ENCODE data around the gene DHRS3. TPM values are rescaled to one million over a fixed set of nuclear protein-coding genes. Genes with fewer than 3 reads are reported as not detected.
A peak's percentile ranks its signal among the peaks of the same experiment; 100 is the strongest.

The DHRS3 gene
- total and polyA plus RNA-seq, 8 donors: 15.1 to 103 (median 58.2) TPM

DNA sequence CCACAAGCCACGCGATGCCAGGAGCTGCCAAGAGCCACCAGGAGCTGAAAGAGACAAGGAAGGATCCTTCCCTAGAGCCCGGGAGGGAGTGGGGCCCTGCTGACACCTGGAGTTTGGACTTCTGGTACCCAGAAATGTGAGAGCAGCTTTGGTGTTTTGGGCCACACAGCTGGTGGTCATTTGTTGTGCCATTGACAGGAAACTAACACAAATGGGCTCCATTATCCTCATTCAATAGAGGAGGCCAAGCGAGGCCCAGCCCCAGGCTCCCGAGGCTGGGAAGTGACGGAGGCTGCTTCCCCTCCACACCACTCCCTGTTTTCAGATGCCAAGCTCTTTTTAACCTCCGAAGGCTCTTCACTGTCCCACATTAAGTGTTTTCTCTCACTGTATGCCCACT, 25.5 kb downstream of the DHRS3 start:
- peak overlapping the region; percentile 13 to 92 (median 87) for H3K27ac ChIP-seq
- WGBS, 5 donors: 73 to 87% (median 79%) methylated on average over 7 of the region's 7 CpGs
- no peak for DNase-seq
- peaks cover 0 to 10% (median 0%) of the 10 kb centered on the region in 3 donors for H3K27me3 ChIP-seq
- no peak for TF ChIP-seq EP300 (IDR thresholded peaks at IDR 0.05)
- TF ChIP-seq POLR2A (IDR thresholded peaks at IDR 0.05): no peak
- no peak for TF ChIP-seq POLR2AphosphoS5 (IDR thresholded peaks at IDR 0.05)
- TF ChIP-seq, protein P1, sequence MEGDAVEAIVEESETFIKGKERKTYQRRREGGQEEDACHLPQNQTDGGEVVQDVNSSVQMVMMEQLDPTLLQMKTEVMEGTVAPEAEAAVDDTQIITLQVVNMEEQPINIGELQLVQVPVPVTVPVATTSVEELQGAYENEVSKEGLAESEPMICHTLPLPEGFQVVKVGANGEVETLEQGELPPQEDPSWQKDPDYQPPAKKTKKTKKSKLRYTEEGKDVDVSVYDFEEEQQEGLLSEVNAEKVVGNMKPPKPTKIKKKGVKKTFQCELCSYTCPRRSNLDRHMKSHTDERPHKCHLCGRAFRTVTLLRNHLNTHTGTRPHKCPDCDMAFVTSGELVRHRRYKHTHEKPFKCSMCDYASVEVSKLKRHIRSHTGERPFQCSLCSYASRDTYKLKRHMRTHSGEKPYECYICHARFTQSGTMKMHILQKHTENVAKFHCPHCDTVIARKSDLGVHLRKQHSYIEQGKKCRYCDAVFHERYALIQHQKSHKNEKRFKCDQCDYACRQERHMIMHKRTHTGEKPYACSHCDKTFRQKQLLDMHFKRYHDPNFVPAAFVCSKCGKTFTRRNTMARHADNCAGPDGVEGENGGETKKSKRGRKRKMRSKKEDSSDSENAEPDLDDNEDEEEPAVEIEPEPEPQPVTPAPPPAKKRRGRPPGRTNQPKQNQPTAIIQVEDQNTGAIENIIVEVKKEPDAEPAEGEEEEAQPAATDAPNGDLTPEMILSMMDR (IDR thresholded peaks at IDR 0.05): no peak
- H3K4me1 ChIP-seq: peaks cover 48 to 97% (median 75%) of the 10 kb centered on the region in 4 donors
- intact Hi-C loops (cut with DNase I; ENCODE audit: low total_unique reads): no loop called here
- peaks cover 0 to 30% (median 10%) of the 10 kb centered on the region in 4 donors for H3K36me3 ChIP-seq
- H3K9me3 ChIP-seq: no peaks in the 10 kb centered on the region
- H3K4me3 ChIP-seq: no peak overlapping the region

DNA sequence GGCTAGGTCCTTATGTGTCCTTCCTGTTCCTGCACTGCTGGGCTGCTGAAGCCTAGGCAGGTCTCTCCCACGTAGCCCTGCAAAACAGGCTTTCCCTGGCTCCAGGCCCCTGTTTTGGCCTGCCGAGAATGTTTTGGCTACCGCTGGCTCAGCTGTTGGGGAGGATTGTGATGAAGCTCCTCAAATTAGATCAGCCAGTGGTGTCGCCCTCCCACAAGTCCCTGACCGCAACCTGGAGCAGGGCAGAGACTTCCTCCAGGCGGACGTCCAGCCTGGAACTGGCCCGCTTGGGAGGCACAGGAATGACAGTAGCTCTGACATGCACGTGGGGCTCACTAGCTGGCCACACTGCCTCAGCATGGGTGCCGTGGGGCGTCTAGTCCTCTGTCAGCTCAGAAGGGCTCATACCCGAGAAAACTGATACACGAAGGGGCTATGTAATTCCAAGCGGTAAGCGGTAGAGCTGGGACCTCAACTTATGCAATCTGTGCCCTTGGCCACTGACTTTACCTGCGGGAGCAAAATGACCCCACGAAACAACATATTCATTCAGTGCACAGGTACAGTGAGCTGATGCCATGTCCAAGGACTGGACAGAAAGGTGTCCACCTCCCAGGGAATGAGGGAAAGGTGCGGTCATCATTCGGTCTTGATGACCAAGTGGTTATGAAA, 26.6 kb downstream of the DHRS3 start:
- 58 to 75% (median 61%) methylated on average over 14 to 19 of the region's 19 CpGs for WGBS, 5 donors
- Histone ChIP-seq H3K4me1 (peaks cover 37 to 96% (median 69%) of the 10 kb centered on the region in 4 donors), H3K36me3 (peaks cover 0 to 32% (median 10%) of the 10 kb centered on the region in 4 donors), H3K9me3 (no peaks in the 10 kb centered on the region), H3K27ac (peak overlapping the region in 4 of 5 donors; percentile 61 to 92 (median 86)), H3K4me3 (no peak overlapping the region), H3K27me3 (peaks cover 0 to 10% (median 0%) of the 10 kb centered on the region in 3 donors)
- peak in 1 of 2 donors; percentile 35 for DNase-seq
- TF ChIP-seq, protein P1 (IDR thresholded peaks at IDR 0.05): no peak
- TF ChIP-seq POLR2AphosphoS5 (IDR thresholded peaks at IDR 0.05): no peak
- no peak for TF ChIP-seq POLR2A (IDR thresholded peaks at IDR 0.05)
- TF ChIP-seq EP300 (IDR thresholded peaks at IDR 0.05): no peak
- intact Hi-C loops (cut with DNase I; ENCODE audit: low total_unique reads): no loop called here

DNA sequence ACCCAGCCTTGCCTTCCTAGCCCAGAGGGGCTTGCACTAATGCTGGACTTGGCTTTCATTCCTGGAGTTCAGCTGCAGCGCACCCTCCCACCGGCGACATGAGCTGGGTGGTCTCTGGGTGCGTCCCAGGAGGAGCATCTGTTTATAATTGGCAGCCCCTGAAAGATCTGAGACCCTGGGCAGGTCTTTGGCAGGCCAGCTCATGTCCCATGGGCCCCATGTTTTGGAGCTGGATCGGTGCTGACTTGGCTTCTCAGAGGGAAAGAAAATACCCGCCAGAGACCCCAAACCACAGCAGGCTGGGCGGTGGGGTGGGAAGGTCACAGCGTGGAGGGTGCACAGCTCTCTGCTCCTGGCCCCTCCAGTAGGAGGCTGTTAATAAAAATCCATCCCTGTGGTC, 29.3 kb downstream of the DHRS3 start:
- H3K27ac ChIP-seq: peak overlapping the region in 1 of 5 donors; percentile 92
- no peak overlapping the region for H3K4me3 ChIP-seq
- no peak for TF ChIP-seq POLR2AphosphoS5 (IDR thresholded peaks at IDR 0.05)
- TF ChIP-seq, protein P1 (IDR thresholded peaks at IDR 0.05): no peak
- TF ChIP-seq EP300 (IDR thresholded peaks at IDR 0.05): no peak
- no peak for TF ChIP-seq POLR2A (IDR thresholded peaks at IDR 0.05)
- H3K9me3 ChIP-seq: no peaks in the 10 kb centered on the region
- intact Hi-C loops (cut with DNase I; ENCODE audit: low total_unique reads): no loop called here
- peaks cover 19 to 79% (median 48%) of the 10 kb centered on the region in 4 donors for H3K4me1 ChIP-seq
- no peaks in the 10 kb centered on the region for H3K27me3 ChIP-seq
- no peak for DNase-seq
- WGBS, 5 donors: 71 to 91% (median 85%) methylated on average over 8 of the region's 8 CpGs
- H3K36me3 ChIP-seq: peaks cover 0 to 55% (median 25%) of the 10 kb centered on the region in 4 donors

DNA sequence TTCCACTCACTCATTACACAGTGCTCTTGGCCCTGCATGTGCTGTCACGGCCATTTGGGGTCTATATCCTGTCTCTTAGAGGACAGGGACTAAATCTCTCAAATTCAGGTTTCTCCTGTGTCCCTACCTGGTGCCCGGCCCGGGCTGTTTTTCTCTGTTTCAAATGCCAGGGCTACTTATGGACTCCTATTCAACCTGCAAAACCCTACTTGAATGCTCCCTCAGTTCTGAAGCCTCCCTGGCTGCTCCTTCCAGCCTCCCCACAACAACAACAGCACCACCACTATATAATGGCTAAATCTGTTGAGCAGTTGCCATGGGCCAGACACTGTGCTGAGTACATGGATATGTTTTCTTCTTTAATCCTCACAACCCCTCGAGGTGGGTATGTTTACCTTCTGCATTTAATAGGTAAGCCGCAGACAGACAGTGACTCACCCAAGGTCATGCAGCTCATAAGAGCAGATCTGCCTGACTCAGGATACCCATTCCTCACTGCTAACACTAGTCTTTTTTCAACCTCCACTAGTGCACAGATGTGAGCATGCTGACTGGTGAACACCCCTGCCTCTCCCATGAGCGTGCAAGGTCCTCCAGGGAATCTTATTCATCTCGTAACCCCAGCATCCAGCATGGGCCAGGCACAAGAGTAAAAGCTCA, 29.9 kb downstream of the DHRS3 start:
- Histone ChIP-seq H3K4me1 (peaks cover 14 to 74% (median 42%) of the 10 kb centered on the region in 4 donors), H3K9me3 (no peaks in the 10 kb centered on the region), H3K27me3 (no peaks in the 10 kb centered on the region), H3K36me3 (peaks cover 0 to 55% (median 25%) of the 10 kb centered on the region in 4 donors), H3K27ac (peak overlapping the region in 3 of 5 donors; percentile 10 to 92 (median 43)), H3K4me3 (no peak overlapping the region)
- intact Hi-C loops (cut with DNase I; ENCODE audit: low total_unique reads): no loop called here
- TF ChIP-seq, protein P1 (IDR thresholded peaks at IDR 0.05): no peak
- TF ChIP-seq POLR2AphosphoS5 (IDR thresholded peaks at IDR 0.05) (no peak), EP300 (IDR thresholded peaks at IDR 0.05) (no peak), POLR2A (IDR thresholded peaks at IDR 0.05) (no peak)
- no peak for DNase-seq
- WGBS, 5 donors: 85 to 95% (median 91%) methylated on average over 7 of the region's 7 CpGs
